RWPE1 (cell line): Measurements from ENCODE around the gene WFDC13.

Experiments used
- CTCF ChIA-PET: fragments of 350-600 bp; sonication (Branson Sonifier 250); formaldehyde crosslinking; extraction: SDS; loops from one replicate; lab custom pipeline; 2021; lab: Yijun Ruan, JAX
- POLR2A ChIA-PET: fragments of 400-600 bp; formaldehyde crosslinking; extraction: SDS; loops from one replicate; lab custom pipeline; 2020; ENCODE audit warnings: antibody characterized with exemption; ENCODE audit not compliant: low non-redundant PET; lab: Yijun Ruan, JAX
- DNase-seq: peaks from one replicate; pipeline ENCODE4 v3.0.0; 2012; ENCODE audit warnings: low spot score
- H3K27ac ChIP-seq: fragments of 450-650 bp; 2 replicates; pipeline ENCODE4 v1.5.1; 2017
- TF ChIP-seq, protein P1 (sequence below): fragments of 450-650 bp; conservative IDR thresholded peaks from 2 replicates; pipeline ENCODE4 v1.5.1; 2017; ENCODE audit warnings: low read depth, mild to moderate bottlenecking

Gene WFDC13

DNA sequence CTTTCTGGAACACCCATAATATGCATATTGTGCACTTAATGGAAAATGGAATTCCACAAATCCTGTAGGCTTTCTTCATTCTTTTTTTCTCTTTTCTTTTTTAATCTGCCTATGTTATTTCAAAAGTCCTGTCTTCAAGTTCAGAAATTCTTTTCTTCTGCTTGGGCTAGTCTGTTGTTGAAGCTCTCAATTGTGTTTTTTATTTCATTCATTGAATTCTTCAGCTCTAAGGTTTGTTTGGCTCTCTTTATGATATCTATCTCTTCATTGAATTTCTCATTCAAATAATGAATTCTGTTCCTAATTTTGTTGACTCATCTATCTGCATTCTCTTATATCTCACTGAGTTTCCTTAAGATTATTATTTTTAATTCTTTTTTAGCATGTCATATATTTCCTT, 30.4 kb downstream of the WFDC13 start:
- no peak overlapping the region for H3K27ac ChIP-seq
- ChIA-PET CTCF (interaction anchor here (0.7 kb wide), 1 partner anchor 18 kb away, joined by 3 read pairs; no protein-coding TSS in a partner anchor), POLR2A (no interaction called here)
- no peak for DNase-seq
- TF ChIP-seq, protein P1, sequence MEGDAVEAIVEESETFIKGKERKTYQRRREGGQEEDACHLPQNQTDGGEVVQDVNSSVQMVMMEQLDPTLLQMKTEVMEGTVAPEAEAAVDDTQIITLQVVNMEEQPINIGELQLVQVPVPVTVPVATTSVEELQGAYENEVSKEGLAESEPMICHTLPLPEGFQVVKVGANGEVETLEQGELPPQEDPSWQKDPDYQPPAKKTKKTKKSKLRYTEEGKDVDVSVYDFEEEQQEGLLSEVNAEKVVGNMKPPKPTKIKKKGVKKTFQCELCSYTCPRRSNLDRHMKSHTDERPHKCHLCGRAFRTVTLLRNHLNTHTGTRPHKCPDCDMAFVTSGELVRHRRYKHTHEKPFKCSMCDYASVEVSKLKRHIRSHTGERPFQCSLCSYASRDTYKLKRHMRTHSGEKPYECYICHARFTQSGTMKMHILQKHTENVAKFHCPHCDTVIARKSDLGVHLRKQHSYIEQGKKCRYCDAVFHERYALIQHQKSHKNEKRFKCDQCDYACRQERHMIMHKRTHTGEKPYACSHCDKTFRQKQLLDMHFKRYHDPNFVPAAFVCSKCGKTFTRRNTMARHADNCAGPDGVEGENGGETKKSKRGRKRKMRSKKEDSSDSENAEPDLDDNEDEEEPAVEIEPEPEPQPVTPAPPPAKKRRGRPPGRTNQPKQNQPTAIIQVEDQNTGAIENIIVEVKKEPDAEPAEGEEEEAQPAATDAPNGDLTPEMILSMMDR: no peak

DNA sequence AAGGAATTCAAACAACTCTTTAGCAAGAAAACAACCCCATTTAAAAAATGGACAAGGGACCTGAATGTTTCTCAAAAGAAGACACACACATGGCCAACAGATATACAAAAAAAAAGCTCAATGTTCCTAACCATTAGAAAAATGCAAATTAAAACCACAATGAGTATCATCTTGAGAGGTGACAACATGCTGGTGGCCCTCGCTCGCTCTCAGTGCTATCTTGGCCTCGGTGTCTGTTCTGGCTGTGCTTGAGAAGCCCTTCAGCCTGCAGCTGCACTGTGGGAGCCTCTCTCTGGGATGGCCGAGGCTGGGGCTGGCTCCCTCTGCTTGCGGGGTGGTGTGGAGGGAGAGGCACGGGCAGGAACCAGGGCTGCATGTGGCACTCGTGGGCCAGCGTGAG, 33.7 kb downstream of the WFDC13 start:
- DNase-seq: no peak

DNA sequence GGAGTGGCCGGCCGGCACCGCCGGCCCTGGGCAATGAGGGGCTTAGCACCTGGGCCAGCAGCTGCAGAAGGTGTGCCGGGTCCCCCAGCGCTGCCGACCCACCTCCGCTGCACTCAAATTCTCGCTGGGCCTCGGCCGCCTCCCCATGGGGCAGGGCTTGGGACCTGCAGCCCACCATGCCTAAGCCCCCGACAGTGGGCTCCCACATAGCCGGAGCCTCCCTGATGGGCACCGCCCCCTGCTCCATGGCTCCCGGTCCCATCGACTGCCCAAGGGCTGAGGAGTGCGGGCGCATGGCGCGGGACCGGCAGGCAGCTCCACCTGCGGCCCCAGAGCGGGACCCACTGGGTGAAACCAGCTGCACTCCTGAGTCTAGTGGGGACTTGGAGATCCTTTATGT, 34.1 kb downstream of the WFDC13 start:
- H3K27ac ChIP-seq: no peak overlapping the region
- POLR2A ChIA-PET: no interaction called here
- DNase-seq: no peak
- CTCF ChIA-PET: no interaction called here
- TF ChIP-seq, protein P1: no peak

More for the DNA sequence above, 33.7 kb downstream of the WFDC13 start:
- TF ChIP-seq, protein P1: no peak
- H3K27ac ChIP-seq: no peak overlapping the region
- POLR2A ChIA-PET: no interaction called here
- CTCF ChIA-PET: no interaction called here

DNA sequence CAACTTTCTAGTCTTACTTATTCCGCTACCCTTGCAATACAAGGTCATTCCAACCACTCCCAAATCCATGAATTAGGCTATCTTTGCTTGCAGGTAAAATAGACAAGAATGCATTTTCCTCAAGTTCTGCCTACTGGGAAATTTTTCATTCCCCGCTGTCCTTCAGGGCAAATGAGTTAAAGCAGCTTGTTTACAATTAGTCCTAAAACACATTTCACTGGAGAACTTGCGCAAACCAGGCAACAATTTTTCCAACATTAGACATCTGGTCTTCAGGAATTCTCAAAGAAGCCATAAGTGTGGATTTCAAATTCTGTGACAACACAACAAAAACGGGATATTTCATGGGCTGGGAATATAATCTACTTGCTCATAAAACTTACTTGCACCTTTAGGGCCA, 40.8 kb downstream of the WFDC13 start:
- ChIA-PET POLR2A (no interaction called here), CTCF (interaction anchor here (0.6 kb wide), 1 partner anchor 580 kb away, joined by 6 read pairs; no protein-coding TSS in a partner anchor)

DNA sequence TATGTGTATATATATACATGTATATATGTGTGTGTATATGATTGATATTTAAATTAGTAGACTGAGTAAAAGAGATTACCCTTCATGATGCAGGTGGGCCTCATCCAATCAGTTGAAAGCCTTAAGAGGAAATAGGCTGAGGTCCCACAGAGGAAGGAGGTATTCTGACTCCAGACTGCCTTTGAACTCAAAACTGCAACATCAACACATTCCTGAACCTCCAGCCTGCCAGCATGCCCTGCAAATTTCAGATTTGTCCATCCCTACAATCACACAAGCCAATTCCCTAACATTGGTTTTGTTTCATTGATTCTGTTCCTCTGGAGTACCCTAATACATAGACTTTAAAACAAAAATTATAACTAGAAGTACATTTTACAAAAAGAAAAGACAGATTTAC, 43.2 kb downstream of the WFDC13 start:
- POLR2A ChIA-PET: no interaction called here
- TF ChIP-seq, protein P1: no peak
- DNase-seq: no peak
- CTCF ChIA-PET: no interaction called here
- no peak overlapping the region for H3K27ac ChIP-seq

More for the DNA sequence above, 40.8 kb downstream of the WFDC13 start:
- H3K27ac ChIP-seq: no peak overlapping the region
- TF ChIP-seq, protein P1: no peak
- DNase-seq: no peak

DNA sequence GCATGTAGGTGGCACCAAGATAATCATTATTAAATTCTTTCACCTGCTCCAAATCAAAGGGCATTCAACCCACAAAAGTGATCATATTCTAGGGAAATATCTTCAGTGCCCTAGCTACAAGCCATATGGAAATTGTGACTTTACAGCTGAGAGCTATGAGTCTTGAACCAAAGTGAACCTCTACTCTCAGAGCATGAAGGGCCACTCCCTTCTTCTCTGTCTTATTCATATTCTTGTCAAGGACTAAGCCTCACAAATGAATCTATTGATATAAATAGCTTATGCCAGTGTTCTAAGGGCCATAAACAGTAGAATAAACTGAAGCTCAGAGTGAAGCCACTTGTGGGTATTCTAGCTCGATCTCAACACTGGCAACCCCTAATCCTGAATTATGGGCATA, 49.9 kb downstream of the WFDC13 start:
- TF ChIP-seq, protein P1: no peak
- ChIA-PET CTCF (interaction anchor here (0.5 to 1.0 kb wide), 2 partner anchors 169 to 175 kb away, joined by 3 read pairs; no protein-coding TSS in a partner anchor), POLR2A (no interaction called here)
- no peak for DNase-seq
- no peak overlapping the region for H3K27ac ChIP-seq
